H1 (cell line): ENCODE data around the gene COL20A1. TPM values are rescaled to one million over a fixed set of nuclear protein-coding genes. Genes with fewer than 3 reads are reported as not detected.

Experiments
- ATF3 ChIP-seq: IDR thresholded peaks from 2 replicates; pipeline ENCODE4 v1.6.1; 2011; ENCODE audit warnings: low read depth, mild to moderate bottlenecking, low read length; ENCODE audit not compliant: insufficient read depth
- CHD7 ChIP-seq: fragments of 300-600 bp; sonication (generic); IDR thresholded peaks from 2 replicates; pipeline ENCODE4 v1.7.1; 2012; ENCODE audit warnings: low read length, moderate library complexity, mild to moderate bottlenecking, inconsistent platforms; ENCODE audit not compliant: insufficient replicate concordance
- CTCF ChIP-seq, 3 experiments: IDR thresholded peaks; 1 replicate in 2 of 3; 2 replicates in 1 of 3; pipeline versions ENCODE4 v1.5.1 to v1.6.1; 2011; ENCODE audit warnings: low read length in 3 of 3, mild to moderate bottlenecking in 3 of 3, inconsistent platforms in 2 of 3, low read depth in 1 of 3, moderate library complexity in 1 of 3; ENCODE audit not compliant: insufficient read depth in 1 of 3; ENCODE audit errors: control extremely low read depth in 1 of 3
- HDAC2 ChIP-seq, 2 experiments: fragments of 300-600 bp in 1 of 2; sonication (generic) in 1 of 2; IDR thresholded peaks; 2 replicates each; pipeline ENCODE4 v1.6.1; 2011 to 2012; ENCODE audit warnings: low read depth in 2 of 2, low read length in 2 of 2, mild to moderate bottlenecking in 2 of 2, moderate library complexity in 2 of 2, borderline replicate concordance in 1 of 2, inconsistent platforms in 1 of 2
- HDAC6 ChIP-seq: IDR thresholded peaks from one replicate; pipeline ENCODE4 v1.7.1; 2012; ENCODE audit warnings: low read depth, mild to moderate bottlenecking, inconsistent platforms, low read length, moderate library complexity
- SP4 ChIP-seq: IDR thresholded peaks from 2 replicates; pipeline ENCODE4 v1.6.1; 2012; ENCODE audit warnings: low read length, inconsistent platforms
- SRF ChIP-seq: IDR thresholded peaks from 2 replicates; pipeline ENCODE4 v1.6.1; 2011; ENCODE audit warnings: mild to moderate bottlenecking, low read depth, low read length, moderate library complexity
- polyA plus RNA-seq, 7 experiments: library from polyadenylated mRNA; depleted of rRNA in 3 of 7; stranded (reverse) in 5 of 7; unstranded in 2 of 7; fragments of >200 nt in 5 of 7; fragments of 200-250 nt in 2 of 7; gene quantifications; 1 replicate in 5 of 7; 2 replicates in 1 of 7; 4 replicates in 1 of 7; pipeline versions ENCODE4 v1.2.1 to v1.2.3, GENCODE V29; 2011 to 2013; ENCODE audit warnings: missing spikeins in 2 of 7, mixed read lengths in 2 of 7
- total RNA-seq: library from RNA; stranded (reverse); fragmentation: NEBNext Ultra II Directional; extraction: Animal tissue kit (Norgen Biotek cat#: 25700); gene quantifications from 2 replicates; pipeline ENCODE4 v1.2.1, GENCODE V29; 2021

Gene COL20A1
- total and polyA plus RNA-seq, 2 of the 8 experiments (the other 6 are each of a cell fraction or from before 2014, with no cell fraction given) = 0.19 to 0.21 TPM

- TF ChIP-seq CHD7 (no peak), SRF (no peak), CTCF (IDR thresholded peaks at IDR 0.05; ENCODE audit: control extremely low read depth in 1 of 3, insufficient read depth in 1 of 3, low read depth in 1 of 3, low read length in 3 of 3) (no peak), HDAC6 (no peak), HDAC2 (IDR thresholded peaks at IDR 0.05; ENCODE audit: borderline replicate concordance in 1 of 2, low read depth in 2 of 2, low read length in 2 of 2) (no peak), SP4 (no peak), ATF3 (no peak)
These were observed 74.6 kb downstream of the COL20A1 start (continued) for GRCh38 chr20:63367446-63368055.
